DND-41 (cell line): Measurements from ENCODE around the gene PSMB10.

Experiments used
- EZH2 ChIP-seq: IDR thresholded peaks from 3 replicates; pipeline ENCODE4 v1.6.1; 2012; ENCODE audit warnings: borderline replicate concordance, low read depth, mild to moderate bottlenecking, moderate library complexity, low read length, inconsistent platforms; ENCODE audit not compliant: severe bottlenecking
- TF ChIP-seq, protein P1 (sequence below): IDR thresholded peaks from 2 replicates; pipeline ENCODE4 v1.5.1; 2012; ENCODE audit warnings: borderline replicate concordance, low read length, moderate library complexity, mild to moderate bottlenecking; ENCODE audit not compliant: poor library complexity, severe bottlenecking; ENCODE audit errors: extremely low read depth

DNA sequence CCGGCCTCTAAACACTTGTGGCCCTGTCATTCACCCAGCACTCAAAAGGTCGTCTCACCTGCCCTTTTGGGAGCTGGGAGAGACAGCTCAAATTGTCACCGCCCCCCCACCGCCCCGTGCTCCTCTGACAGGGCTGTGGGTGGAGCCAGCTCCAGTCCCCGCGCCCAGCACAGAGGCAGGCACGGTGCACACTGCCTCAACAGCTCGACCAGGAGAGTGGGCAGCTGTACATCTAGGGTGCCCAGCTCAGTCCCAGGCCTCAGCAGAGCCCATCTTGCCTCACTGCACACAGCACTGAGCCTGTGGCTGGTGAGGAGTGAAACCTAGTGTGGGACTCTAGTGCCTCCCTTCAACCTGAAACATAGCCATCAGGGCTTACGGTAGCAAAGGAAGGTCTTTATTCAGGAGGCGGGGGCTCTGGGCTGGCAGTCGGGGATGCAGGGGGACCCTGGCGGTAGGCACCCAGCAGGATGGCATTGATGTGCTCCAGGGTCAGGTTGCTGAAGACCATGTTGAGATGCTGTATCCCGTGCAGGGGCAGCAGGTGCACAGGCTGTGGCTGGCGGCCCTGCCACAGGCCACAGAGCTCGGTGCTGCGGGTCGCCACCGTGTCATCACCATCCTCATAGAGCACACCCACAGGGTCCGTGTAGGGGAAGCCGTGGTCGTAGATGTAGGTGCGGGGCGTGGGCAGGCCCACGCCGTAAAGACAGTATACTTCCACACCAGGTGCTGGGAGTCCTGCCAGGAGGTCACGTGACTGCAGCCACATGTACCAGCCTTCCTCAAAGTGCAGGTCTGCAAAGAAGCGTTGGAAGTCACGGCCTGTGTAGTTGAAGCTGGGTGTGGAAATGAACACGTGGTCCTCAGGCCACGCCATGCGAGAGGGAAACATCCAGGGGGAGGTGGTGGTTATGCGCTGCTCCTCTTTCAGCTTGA lies 3.1 kb upstream of the PSMB10 start:
- TF ChIP-seq, protein P1, sequence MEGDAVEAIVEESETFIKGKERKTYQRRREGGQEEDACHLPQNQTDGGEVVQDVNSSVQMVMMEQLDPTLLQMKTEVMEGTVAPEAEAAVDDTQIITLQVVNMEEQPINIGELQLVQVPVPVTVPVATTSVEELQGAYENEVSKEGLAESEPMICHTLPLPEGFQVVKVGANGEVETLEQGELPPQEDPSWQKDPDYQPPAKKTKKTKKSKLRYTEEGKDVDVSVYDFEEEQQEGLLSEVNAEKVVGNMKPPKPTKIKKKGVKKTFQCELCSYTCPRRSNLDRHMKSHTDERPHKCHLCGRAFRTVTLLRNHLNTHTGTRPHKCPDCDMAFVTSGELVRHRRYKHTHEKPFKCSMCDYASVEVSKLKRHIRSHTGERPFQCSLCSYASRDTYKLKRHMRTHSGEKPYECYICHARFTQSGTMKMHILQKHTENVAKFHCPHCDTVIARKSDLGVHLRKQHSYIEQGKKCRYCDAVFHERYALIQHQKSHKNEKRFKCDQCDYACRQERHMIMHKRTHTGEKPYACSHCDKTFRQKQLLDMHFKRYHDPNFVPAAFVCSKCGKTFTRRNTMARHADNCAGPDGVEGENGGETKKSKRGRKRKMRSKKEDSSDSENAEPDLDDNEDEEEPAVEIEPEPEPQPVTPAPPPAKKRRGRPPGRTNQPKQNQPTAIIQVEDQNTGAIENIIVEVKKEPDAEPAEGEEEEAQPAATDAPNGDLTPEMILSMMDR, result no peak
- no peak for TF ChIP-seq EZH2
